HL-60 (cell line): ENCODE data around the gene CHCHD6.

Experiments
- DNase-seq, 2 experiments: peaks; one replicate each; pipeline ENCODE4 v3.0.0-alpha.2; 2010 to 2020; ENCODE audit warnings: low read depth in 1 of 2, low spot score in 1 of 2
- H3K27ac ChIP-seq: fragments of 250-450 bp; sonication (Bioruptor Pico); replicated peaks from 2 replicates; pipeline ENCODE4 v1.5.1; 2020; ENCODE audit warnings: mild to moderate bottlenecking, moderate library complexity
- H3K27me3 ChIP-seq: fragments of 250-450 bp; sonication (Bioruptor Pico); 2 replicates; pipeline ENCODE4 v1.5.1; 2021; ENCODE audit warnings: mild to moderate bottlenecking, moderate library complexity; ENCODE audit not compliant: insufficient read depth, poor library complexity, severe bottlenecking
- H3K4me3 ChIP-seq: replicated peaks from 2 replicates; pipeline ENCODE4 v1.5.1; 2011; ENCODE audit warnings: mild to moderate bottlenecking, control low read depth, low read length; ENCODE audit not compliant: insufficient read depth
- CTCF ChIP-seq: IDR thresholded peaks from one replicate; pipeline ENCODE4 v1.5.1; 2011; ENCODE audit warnings: low read length, control low read depth, inconsistent platforms; ENCODE audit not compliant: insufficient read depth
- GABPA ChIP-seq: IDR thresholded peaks from 2 replicates; pipeline ENCODE4 v1.6.1; 2012; ENCODE audit warnings: low read depth
- POLR2AphosphoS5 ChIP-seq: IDR thresholded peaks from 2 replicates; pipeline ENCODE4 v1.6.1; 2012; ENCODE audit warnings: low read depth
- REST ChIP-seq: IDR thresholded peaks from 2 replicates; pipeline ENCODE4 v1.6.1; 2012; ENCODE audit warnings: low read depth; ENCODE audit not compliant: insufficient replicate concordance
- SPI1 ChIP-seq: IDR thresholded peaks from 2 replicates; pipeline ENCODE4 v1.6.1; 2012; ENCODE audit warnings: low read depth, mild to moderate bottlenecking, borderline replicate concordance

The CHCHD6 gene

GRCh38 chr3:126827121-126827520 is 123.1 kb downstream of the CHCHD6 start:
- TF ChIP-seq REST, result no peak
- TF ChIP-seq POLR2AphosphoS5, result no peak
- TF ChIP-seq CTCF, result no peak
- TF ChIP-seq SPI1, result no peak
- no peak for TF ChIP-seq GABPA

GRCh38 chr3:126828306-126828705 is 124.3 kb downstream of the CHCHD6 start:
- no peak for TF ChIP-seq CTCF
- TF ChIP-seq REST, result no peak
- TF ChIP-seq POLR2AphosphoS5, result no peak
- no peak for TF ChIP-seq SPI1
- TF ChIP-seq GABPA, result no peak
- no peak for DNase-seq
- H3K4me3 ChIP-seq, result no peak overlapping the region

More at GRCh38 chr3:126827121-126827520, 123.1 kb downstream of the CHCHD6 start:
- no peak overlapping the region for H3K27ac ChIP-seq
- no peak overlapping the region for H3K4me3 ChIP-seq
- H3K27me3 ChIP-seq, result no peaks in the 10 kb centered on the region
- no peak for DNase-seq

GRCh38 chr3:126832933-126833332 is 128.9 kb downstream of the CHCHD6 start:
- TF ChIP-seq SPI1 (no peak), POLR2AphosphoS5 (no peak), GABPA (no peak), CTCF (no peak), REST (no peak)
- no peak for DNase-seq

More at GRCh38 chr3:126828306-126828705, 124.3 kb downstream of the CHCHD6 start:
- Histone ChIP-seq H3K27me3 (no peaks in the 10 kb centered on the region), H3K27ac (no peak overlapping the region)

More at GRCh38 chr3:126832933-126833332, 128.9 kb downstream of the CHCHD6 start:
- Histone ChIP-seq H3K27ac (no peak overlapping the region), H3K4me3 (no peak overlapping the region), H3K27me3 (no peaks in the 10 kb centered on the region)
